GM18508 (cell line): ENCODE measurements around the gene RCAN3.

Experiments used
- ATAC-seq: cut with Tn5 transposase; IDR thresholded peaks from one replicate; pipeline ENCODE4 v1.9.1; 2021; ENCODE audit warnings: moderate number of reproducible peaks; ENCODE audit not compliant: insufficient read depth, unreplicated experiment

Gene RCAN3

GRCh38 chr1:24567792-24568388 lies 65.3 kb downstream of the RCAN3 start:
- no peak for ATAC-seq

GRCh38 chr1:24568475-24568874 lies 65.8 kb downstream of the RCAN3 start:
- no peak for ATAC-seq

- ATAC-seq: no peak
Measured at GRCh38 chr1:24570265-24571125, 67.9 kb downstream of the RCAN3 start.

GRCh38 chr1:24572301-24572700 lies 69.7 kb downstream of the RCAN3 start:
- no peak for ATAC-seq

GRCh38 chr1:24575905-24576587 lies 73.4 kb downstream of the RCAN3 start:
- ATAC-seq: no peak

GRCh38 chr1:24578846-24579245 lies 76.2 kb downstream of the RCAN3 start:
- ATAC-seq: no peak

- no peak for ATAC-seq
Measured at GRCh38 chr1:24580756-24581155, 78.1 kb downstream of the RCAN3 start.

GRCh38 chr1:24584171-24584647 lies 81.6 kb downstream of the RCAN3 start:
- ATAC-seq: no peak

GRCh38 chr1:24586119-24586518 lies 83.5 kb downstream of the RCAN3 start:
- ATAC-seq: no peak

GRCh38 chr1:24586970-24587820 lies 84.6 kb downstream of the RCAN3 start:
- ATAC-seq: no peak

- ATAC-seq: no peak
Measured at GRCh38 chr1:24588573-24588972, 85.9 kb downstream of the RCAN3 start.

GRCh38 chr1:24589200-24589599 lies 86.6 kb downstream of the RCAN3 start:
- no peak for ATAC-seq
